Subcutaneous adipose tissue (tissue), 4 donors: ENCODE results near the gene TMEM106C. TPM values are rescaled to one million over a fixed set of nuclear protein-coding genes. Genes with fewer than 3 reads are reported as not detected.

Source experiments
- total RNA-seq, 4 donors: library from RNA; depleted of rRNA; stranded (reverse); fragments of >200 nt; gene quantifications; one replicate each; pipeline ENCODE4 v1.1.0, GENCODE V29; 2016
- TF ChIP-seq, protein P1 (sequence below): fragments of 450-650 bp; IDR thresholded peaks from one replicate; pipeline ENCODE4 v1.5.1; 2016; ENCODE audit warnings: low read depth, mild to moderate bottlenecking, control low read depth, antibody characterized with exemption, moderate library complexity

Gene TMEM106C
- total RNA-seq, 4 donors from 2014 or later: 16.5 to 49.7 (median 39.4) TPM

DNA sequence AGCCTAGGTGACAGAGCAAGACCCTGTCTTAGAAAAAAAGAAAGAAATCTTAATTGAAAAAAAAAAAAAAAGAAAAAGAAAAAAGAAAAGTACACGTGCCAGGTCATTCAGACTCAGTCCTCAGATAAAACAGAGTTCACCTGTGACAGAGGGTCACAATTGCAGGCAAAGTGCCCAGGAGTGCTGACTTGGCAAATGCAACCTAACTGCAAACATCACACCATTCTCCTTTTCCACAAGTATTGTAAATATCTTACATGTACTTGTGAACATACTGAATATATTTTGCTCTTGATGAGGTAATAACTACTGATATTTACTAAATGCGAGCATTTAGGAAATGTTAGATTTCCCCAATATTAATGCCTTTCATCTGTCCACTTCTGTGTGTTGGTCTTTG is 49.9 kb downstream of the TMEM106C start:
- TF ChIP-seq, protein P1, sequence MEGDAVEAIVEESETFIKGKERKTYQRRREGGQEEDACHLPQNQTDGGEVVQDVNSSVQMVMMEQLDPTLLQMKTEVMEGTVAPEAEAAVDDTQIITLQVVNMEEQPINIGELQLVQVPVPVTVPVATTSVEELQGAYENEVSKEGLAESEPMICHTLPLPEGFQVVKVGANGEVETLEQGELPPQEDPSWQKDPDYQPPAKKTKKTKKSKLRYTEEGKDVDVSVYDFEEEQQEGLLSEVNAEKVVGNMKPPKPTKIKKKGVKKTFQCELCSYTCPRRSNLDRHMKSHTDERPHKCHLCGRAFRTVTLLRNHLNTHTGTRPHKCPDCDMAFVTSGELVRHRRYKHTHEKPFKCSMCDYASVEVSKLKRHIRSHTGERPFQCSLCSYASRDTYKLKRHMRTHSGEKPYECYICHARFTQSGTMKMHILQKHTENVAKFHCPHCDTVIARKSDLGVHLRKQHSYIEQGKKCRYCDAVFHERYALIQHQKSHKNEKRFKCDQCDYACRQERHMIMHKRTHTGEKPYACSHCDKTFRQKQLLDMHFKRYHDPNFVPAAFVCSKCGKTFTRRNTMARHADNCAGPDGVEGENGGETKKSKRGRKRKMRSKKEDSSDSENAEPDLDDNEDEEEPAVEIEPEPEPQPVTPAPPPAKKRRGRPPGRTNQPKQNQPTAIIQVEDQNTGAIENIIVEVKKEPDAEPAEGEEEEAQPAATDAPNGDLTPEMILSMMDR: no peak

DNA sequence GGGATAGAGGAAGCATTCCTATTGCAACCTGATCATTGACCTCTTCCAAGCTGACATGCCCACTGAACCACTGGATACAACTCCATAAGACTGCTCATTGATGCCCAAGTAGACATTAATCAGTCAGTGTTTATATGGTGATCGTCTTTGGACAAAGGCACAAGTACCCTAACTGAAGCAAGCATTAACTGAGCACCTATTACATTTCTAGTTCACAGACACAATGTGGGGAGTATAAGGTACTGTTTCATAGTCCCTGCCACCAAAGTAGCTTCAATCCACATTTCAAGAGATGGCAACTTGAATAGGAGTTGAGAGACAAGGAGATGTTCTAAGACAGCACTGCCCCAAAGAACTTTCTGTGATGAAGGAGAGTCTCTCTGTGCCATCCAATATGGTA is 51.7 kb downstream of the TMEM106C start:
- TF ChIP-seq, protein P1: no peak

DNA sequence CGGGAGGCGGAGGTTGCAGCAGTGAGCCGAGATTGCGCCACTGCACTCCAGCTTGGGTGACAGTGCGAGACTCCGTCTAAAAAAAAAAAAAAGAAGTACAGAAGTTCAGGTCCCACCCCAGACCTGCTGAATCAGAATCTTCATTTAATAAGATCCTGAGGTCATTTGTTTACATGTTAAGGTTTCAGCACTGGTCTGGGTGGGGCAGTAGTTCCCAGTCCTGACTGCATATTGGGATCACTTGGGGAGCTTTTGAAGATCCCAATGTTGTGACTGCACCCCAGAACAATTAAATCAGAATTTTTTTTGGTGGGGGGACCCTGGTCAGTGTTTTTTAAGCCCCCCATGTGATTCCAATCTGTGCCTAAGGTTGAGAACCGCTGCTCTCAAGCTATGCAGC is 52.6 kb downstream of the TMEM106C start:
- TF ChIP-seq, protein P1: no peak

DNA sequence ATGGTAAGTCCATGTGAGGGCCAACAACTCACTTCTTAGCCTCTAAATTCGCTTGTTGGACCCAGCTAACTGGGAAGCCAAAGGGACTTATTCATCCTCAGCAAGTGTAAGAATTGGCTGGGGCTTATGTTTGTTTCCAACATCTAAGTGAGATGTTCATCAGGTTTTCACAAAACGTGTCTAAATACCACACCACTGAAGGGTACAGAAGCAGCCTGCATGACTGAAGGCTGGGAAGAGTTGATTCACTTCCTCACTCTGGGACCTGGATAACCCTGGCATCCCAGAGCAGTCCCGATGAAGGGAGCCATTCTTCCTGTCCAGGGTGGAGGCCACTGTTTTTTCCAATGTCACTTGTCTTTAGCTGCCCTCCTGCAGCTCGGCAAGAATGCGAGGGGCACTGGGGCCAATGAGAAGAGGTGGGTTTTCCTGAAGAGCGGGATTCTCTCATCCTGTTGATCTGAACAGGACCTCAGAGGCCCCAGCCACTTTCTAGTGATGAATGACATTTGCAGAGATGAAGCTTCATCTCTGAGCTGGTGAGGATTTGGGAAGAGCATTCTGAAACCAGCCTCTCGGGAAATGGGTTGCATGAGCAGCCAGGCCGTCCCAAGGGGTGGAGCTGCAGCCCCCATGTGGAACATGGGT is 53.1 kb downstream of the TMEM106C start:
- TF ChIP-seq, protein P1: no peak

DNA sequence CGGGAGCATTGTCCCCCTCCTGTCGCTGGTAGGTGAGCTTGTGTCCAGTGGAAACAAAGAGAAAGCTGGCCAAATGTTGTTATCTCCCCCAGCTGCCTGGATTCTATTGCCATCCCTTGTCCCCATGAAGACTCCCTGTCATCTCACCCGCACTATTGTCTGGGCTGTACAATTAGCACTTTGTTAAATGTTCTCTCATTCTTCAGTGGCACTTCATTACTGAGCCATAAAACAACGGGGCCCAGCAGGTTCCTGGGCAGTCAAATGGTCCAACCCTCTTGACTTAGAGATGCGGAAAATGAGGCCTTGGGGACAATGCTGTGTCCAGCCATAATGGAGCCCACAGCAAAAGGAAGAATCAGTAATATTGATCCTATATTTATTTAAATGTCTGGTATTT is 54.1 kb downstream of the TMEM106C start:
- TF ChIP-seq, protein P1: no peak

DNA sequence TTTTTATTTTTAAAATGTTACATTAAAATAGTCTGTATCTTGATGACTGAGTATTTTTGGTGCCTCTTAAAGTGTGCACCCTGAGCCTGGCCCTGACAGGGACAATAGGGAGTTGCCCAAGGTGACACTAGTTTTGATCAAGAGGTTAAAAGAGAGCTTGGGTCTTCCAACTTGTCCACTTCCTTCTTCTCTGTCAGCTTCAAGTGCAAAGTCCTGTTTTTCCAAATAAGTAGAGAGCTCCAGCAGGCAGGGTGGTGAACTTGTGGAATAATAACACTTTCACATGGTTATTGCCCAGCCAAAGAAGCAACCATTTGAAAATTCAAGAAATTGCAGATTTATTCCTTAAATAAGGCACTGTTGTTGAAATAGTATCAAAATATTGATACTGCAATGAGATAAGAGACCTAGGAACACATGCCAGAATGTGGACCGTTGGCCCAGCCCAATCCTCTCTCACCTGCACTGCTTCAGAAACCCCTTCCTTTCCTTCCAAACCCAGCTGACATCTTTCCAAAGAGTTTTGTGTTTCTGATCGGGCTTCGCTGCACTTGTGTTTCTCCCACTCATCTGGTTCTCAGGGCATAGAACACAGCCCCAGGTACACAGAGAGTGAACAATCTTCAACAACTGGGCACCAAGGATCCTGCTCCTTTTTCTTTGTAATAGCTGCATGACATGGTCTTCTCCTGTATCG is 54.7 kb downstream of the TMEM106C start:
- TF ChIP-seq, protein P1: no peak

Other genes with a start within 250 kb of the TMEM106C start
- gene ENDOU, start 238.1 kb upstream of the TMEM106C start, total RNA-seq: 1 to 10 TPM in 1 of 4 donors, under 1 TPM in 1, not detected in 2; 0.33 to 3.2 TPM
- 100 to 1,000 TPM in 1 of 4 donors, 10 to 100 TPM in 3; 36.9 to 223 (median 48.5) TPM for gene RAPGEF3, start 204.7 kb upstream of the TMEM106C start, total RNA-seq
- gene SLC48A1, start 190.4 kb upstream of the TMEM106C start, total RNA-seq: 10 to 100 TPM; 18.9 to 38.4 (median 21.4) TPM
- 10 to 100 TPM; 25.8 to 72.9 (median 43.0) TPM for gene HDAC7, start 143.7 kb upstream of the TMEM106C start, total RNA-seq
- gene VDR, start 58.6 kb upstream of the TMEM106C start, total RNA-seq: 1 to 10 TPM; 1.9 to 6.0 (median 3.6) TPM
- gene COL2A1, start 40.9 kb downstream of the TMEM106C start, total RNA-seq: not detected
- gene SENP1, start 142.5 kb downstream of the TMEM106C start, total RNA-seq: 10 to 100 TPM; 14.6 to 20.3 (median 18.0) TPM
- 10 to 100 TPM in 3 of 4 donors, 1 to 10 TPM in 1; 5.1 to 19.5 (median 16.0) TPM for gene PFKM, start 155.8 kb downstream of the TMEM106C start, total RNA-seq
- 10 to 100 TPM; 23.8 to 30.5 (median 27.2) TPM for gene ASB8, start 193.9 kb downstream of the TMEM106C start, total RNA-seq
- 1 to 10 TPM in 1 of 4 donors, under 1 TPM in 1, not detected in 2; 0.22 to 1.3 TPM for gene CCDC184, start 220.0 kb downstream of the TMEM106C start, total RNA-seq
- not detected for gene OR10AD1, start 239.7 kb downstream of the TMEM106C start, total RNA-seq